Neuronal stem cell (in vitro differentiated cells): ENCODE data around the gene GLI3.

Source experiments
- DNase-seq: peaks from one replicate; pipeline ENCODE4 v3.0.0-alpha.2; 2013; ENCODE audit warnings: low spot score
- H2AFZ ChIP-seq: one replicate; pipeline ENCODE4 v1.6.1; 2013; ENCODE audit warnings: mild to moderate bottlenecking, low read length, inconsistent platforms
- H2AK5ac ChIP-seq: 2 replicates; pipeline ENCODE4 v1.6.1; 2013; ENCODE audit warnings: low read depth, mild to moderate bottlenecking, inconsistent platforms, low read length, moderate library complexity, mixed read lengths
- H2BK120ac ChIP-seq: 2 replicates; pipeline ENCODE4 v1.6.1; 2013; ENCODE audit warnings: low read depth, mild to moderate bottlenecking, inconsistent platforms, low read length, moderate library complexity, mixed read lengths
- H2BK12ac ChIP-seq: one replicate; pipeline ENCODE4 v1.6.1; 2013; ENCODE audit warnings: low read length, inconsistent platforms
- H2BK15ac ChIP-seq: 2 replicates; pipeline ENCODE4 v1.6.1; 2013; ENCODE audit warnings: mild to moderate bottlenecking, low read length, inconsistent platforms, mixed read lengths
- H2BK5ac ChIP-seq: one replicate; pipeline ENCODE4 v1.6.1; 2013; ENCODE audit warnings: inconsistent platforms, mild to moderate bottlenecking, low read length, moderate library complexity
- H3K14ac ChIP-seq: one replicate; pipeline ENCODE4 v1.6.1; 2013; ENCODE audit warnings: low read length, inconsistent platforms
- H3K18ac ChIP-seq: 2 replicates; pipeline ENCODE4 v1.6.1; 2013; ENCODE audit warnings: low read length, inconsistent platforms
- H3K23ac ChIP-seq: 2 replicates; pipeline ENCODE4 v1.6.1; 2013; ENCODE audit warnings: low read depth, mild to moderate bottlenecking, mixed read lengths, low read length, inconsistent platforms; ENCODE audit not compliant: poor library complexity
- H3K27ac ChIP-seq: replicated peaks from 3 replicates; pipeline ENCODE4 v1.5.1; 2013; ENCODE audit warnings: low read length, inconsistent platforms
- H3K27me3 ChIP-seq, 3 experiments: 2 replicates each; pipeline ENCODE4 v1.6.1; 2013; ENCODE audit warnings: low read length in 3 of 3, mild to moderate bottlenecking in 2 of 3, inconsistent platforms in 1 of 3, low read depth in 1 of 3, mixed read lengths in 1 of 3, moderate library complexity in 1 of 3; ENCODE audit not compliant: control insufficient read depth in 3 of 3, insufficient read depth in 3 of 3
- H3K36me3 ChIP-seq, 2 donors: replicated peaks in 1 of 2; 2 replicates each; pipeline ENCODE4 v1.6.1; 2013; ENCODE audit warnings: low read length in 2 of 2; ENCODE audit not compliant: control insufficient read depth in 2 of 2, insufficient read depth in 2 of 2
- H3K4ac ChIP-seq: 2 replicates; pipeline ENCODE4 v1.6.1; 2013; ENCODE audit warnings: inconsistent platforms, mild to moderate bottlenecking, low read length, moderate library complexity
- H3K4me1 ChIP-seq, 2 donors: 1 replicate in 1 of 2; 2 replicates in 1 of 2; pipeline ENCODE4 v1.6.1; 2013; ENCODE audit warnings: low read length in 2 of 2, low read depth in 1 of 2; ENCODE audit not compliant: control insufficient read depth in 2 of 2, insufficient read depth in 1 of 2
- H3K4me2 ChIP-seq: one replicate; pipeline ENCODE4 v1.6.1; 2013; ENCODE audit warnings: mild to moderate bottlenecking, low read length, inconsistent platforms; ENCODE audit not compliant: insufficient read depth, poor library complexity, severe bottlenecking
- H3K4me3 ChIP-seq, 2 donors: 2 replicates each; pipeline ENCODE4 v1.5.1; 2013; ENCODE audit warnings: low read length in 2 of 2, mild to moderate bottlenecking in 2 of 2, inconsistent platforms in 1 of 2, moderate library complexity in 1 of 2
- H3K79me1 ChIP-seq: one replicate; pipeline ENCODE4 v1.6.1; 2013; ENCODE audit warnings: low read depth, mild to moderate bottlenecking, inconsistent platforms, low read length, moderate library complexity
- H3K9ac ChIP-seq: one replicate; pipeline ENCODE4 v1.6.1; 2013; ENCODE audit warnings: mild to moderate bottlenecking, low read depth, low read length, inconsistent platforms; ENCODE audit not compliant: poor library complexity
- H3K9me3 ChIP-seq, 2 donors: replicated peaks in 1 of 2; 2 replicates each; pipeline versions ENCODE3 to v1.6.1; 2013; ENCODE audit warnings: low read length in 2 of 2, mild to moderate bottlenecking in 2 of 2, inconsistent platforms in 1 of 2, low read depth in 1 of 2, mixed read lengths in 1 of 2, moderate library complexity in 1 of 2; ENCODE audit not compliant: control insufficient read depth in 2 of 2, insufficient read depth in 1 of 2
- H4K8ac ChIP-seq: one replicate; pipeline ENCODE4 v1.6.1; 2013; ENCODE audit warnings: low read depth, mild to moderate bottlenecking, inconsistent platforms, low read length, moderate library complexity
- H4K91ac ChIP-seq: one replicate; pipeline ENCODE4 v1.6.1; 2013; ENCODE audit warnings: low read length, low read depth, mild to moderate bottlenecking, inconsistent platforms; ENCODE audit not compliant: poor library complexity
- WGBS, 2 donors: extraction: QIAGEN DNeasy Blood & Tissue Kit; methylation state at CpG; one replicate each; pipeline ENCODE4 v1.1.7; 2013; ENCODE audit warnings: missing lambda C conversion rate in 2 of 2, mixed read lengths in 1 of 2; ENCODE audit not compliant: insufficient read length in 2 of 2, insufficient replicate concordance in 1 of 2; ENCODE audit errors: extremely low coverage in 2 of 2; 5-methylcytosine and 5-hydroxymethylcytosine counted together

GLI3 gene

DNA sequence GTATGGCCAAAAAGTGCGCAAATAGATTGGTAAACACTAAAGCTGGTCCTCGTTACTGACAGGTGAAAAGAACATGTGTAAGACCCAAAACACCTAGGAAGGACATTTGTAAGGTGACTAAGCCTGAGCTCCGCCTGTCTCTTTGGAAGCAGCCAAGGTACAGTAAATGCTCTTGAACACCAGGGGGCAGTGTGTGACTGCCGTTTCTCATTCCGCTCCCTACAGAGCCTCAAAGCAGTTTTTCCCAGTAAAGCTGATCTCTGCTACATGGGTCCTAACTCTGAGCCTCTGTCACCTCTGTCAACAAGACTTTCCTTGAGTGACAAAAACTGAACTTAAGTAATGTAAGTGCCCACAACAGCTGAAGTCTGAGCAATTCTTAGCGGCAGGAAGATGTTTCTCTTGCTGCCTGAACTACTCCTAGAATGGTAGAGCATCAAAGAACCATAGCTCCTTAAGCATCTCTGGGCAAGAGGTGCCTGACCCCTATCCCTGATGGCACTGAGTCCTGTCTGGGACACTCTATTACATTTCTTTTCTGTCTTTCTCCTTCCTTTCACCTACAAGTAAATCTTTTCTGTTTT is 296.2 kb downstream of the GLI3 start:
- Histone ChIP-seq H3K4ac (no peak overlapping the region), H2BK5ac (no peak overlapping the region), H3K14ac (no peak overlapping the region), H3K27ac (no peak overlapping the region), H4K8ac (no peak overlapping the region), H2BK120ac (no peak overlapping the region), H3K23ac (no peak overlapping the region), H3K9me3 (no peaks in the 10 kb centered on the region), H2AFZ (no peak overlapping the region), H3K4me1 (peaks cover 0 to 2% of the 10 kb centered on the region in 2 donors), H2AK5ac (peak overlapping the region; percentile 20), H3K18ac (no peak overlapping the region), H2BK12ac (no peak overlapping the region), H2BK15ac (no peak overlapping the region), H3K27me3 (peaks cover 0 to 3% (median 0%) of the 10 kb centered on the region in 3 experiments), H3K36me3 (no peaks in the 10 kb centered on the region), H3K79me1 (no peaks in the 10 kb centered on the region), H3K4me2 (no peak overlapping the region), H3K4me3 (no peak overlapping the region), H4K91ac (no peak overlapping the region), H3K9ac (no peak overlapping the region)
- WGBS, 2 donors, result no CpG with 5 or more reads among the region's 6 CpGs
- DNase-seq, result peak; percentile 71

- Histone ChIP-seq H4K8ac (no peak overlapping the region), H2AK5ac (no peak overlapping the region), H3K4me3 (no peak overlapping the region), H2BK15ac (no peak overlapping the region), H2BK12ac (no peak overlapping the region), H2BK120ac (no peak overlapping the region), H3K36me3 (no peaks in the 10 kb centered on the region), H3K79me1 (no peaks in the 10 kb centered on the region), H3K18ac (no peak overlapping the region), H3K4me1 (peaks cover 0 to 2% of the 10 kb centered on the region in 2 donors), H4K91ac (no peak overlapping the region), H3K23ac (no peak overlapping the region), H3K27me3 (peaks cover 0 to 3% (median 0%) of the 10 kb centered on the region in 3 experiments), H3K4ac (no peak overlapping the region), H3K27ac (no peak overlapping the region), H3K9me3 (no peaks in the 10 kb centered on the region), H2AFZ (no peak overlapping the region), H2BK5ac (no peak overlapping the region), H3K4me2 (no peak overlapping the region), H3K9ac (no peak overlapping the region), H3K14ac (no peak overlapping the region)
- no peak for DNase-seq
- no CpG with 5 or more reads among the region's 2 CpGs for WGBS, 2 donors
Observed at GRCh38 chr7:41938371-41938770, 298.6 kb downstream of the GLI3 start.

DNA sequence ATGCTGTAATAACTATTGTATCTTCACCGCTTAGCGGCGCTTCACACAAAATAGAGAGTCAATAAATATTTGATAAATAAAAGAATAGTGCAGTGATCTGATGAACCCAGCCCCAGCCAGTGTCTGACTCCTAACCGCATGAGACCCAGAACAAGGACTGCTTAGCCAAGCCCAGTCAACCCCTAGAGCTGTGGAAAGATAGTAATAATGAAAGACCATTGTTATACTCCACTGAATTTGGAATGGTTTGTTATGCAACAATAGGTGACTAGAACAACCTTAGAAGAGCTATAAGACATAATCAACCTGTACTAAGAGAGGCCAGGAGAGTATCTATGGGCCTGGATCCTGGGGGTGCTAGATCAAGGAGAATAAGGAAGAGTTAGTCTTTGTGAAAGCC is 303.6 kb downstream of the GLI3 start:
- H2BK120ac ChIP-seq, result no peak overlapping the region
- no peaks in the 10 kb centered on the region for H3K36me3 ChIP-seq
- H4K8ac ChIP-seq, result no peak overlapping the region
- no peak overlapping the region for H2BK12ac ChIP-seq
- H3K9ac ChIP-seq, result no peak overlapping the region
- H3K4me3 ChIP-seq, result no peak overlapping the region
- H3K4ac ChIP-seq, result no peak overlapping the region
- H3K27me3 ChIP-seq, result no peaks in the 10 kb centered on the region
- peaks cover 0 to 2% of the 10 kb centered on the region in 2 donors for H3K4me1 ChIP-seq
- no peak overlapping the region for H2AFZ ChIP-seq
- no peak overlapping the region for H2BK15ac ChIP-seq
- H3K4me2 ChIP-seq, result no peak overlapping the region
- H4K91ac ChIP-seq, result no peak overlapping the region
- DNase-seq, result no peak
- no peak overlapping the region for H3K14ac ChIP-seq
- no peak overlapping the region for H3K27ac ChIP-seq
- H2BK5ac ChIP-seq, result no peak overlapping the region
- no CpG with 5 or more reads among the region's 4 CpGs for WGBS, 2 donors
- no peaks in the 10 kb centered on the region for H3K9me3 ChIP-seq
- H3K23ac ChIP-seq, result no peak overlapping the region
- H2AK5ac ChIP-seq, result no peak overlapping the region
- H3K79me1 ChIP-seq, result no peaks in the 10 kb centered on the region
- no peak overlapping the region for H3K18ac ChIP-seq

GRCh38 chr7:41931263-41931646 is 305.8 kb downstream of the GLI3 start:
- no peak overlapping the region for H2BK15ac ChIP-seq
- H2BK120ac ChIP-seq, result no peak overlapping the region
- H3K36me3 ChIP-seq, result no peaks in the 10 kb centered on the region
- WGBS, 2 donors, result no CpG with 5 or more reads among the region's 6 CpGs
- H4K8ac ChIP-seq, result no peak overlapping the region
- H2BK12ac ChIP-seq, result no peak overlapping the region
- H3K4me3 ChIP-seq, result no peak overlapping the region
- H2AK5ac ChIP-seq, result no peak overlapping the region
- no peak overlapping the region for H3K4me2 ChIP-seq
- H2AFZ ChIP-seq, result no peak overlapping the region
- no peak overlapping the region for H4K91ac ChIP-seq
- no peak overlapping the region for H3K9ac ChIP-seq
- no peaks in the 10 kb centered on the region for H3K27me3 ChIP-seq
- H3K27ac ChIP-seq, result no peak overlapping the region
- no peak for DNase-seq
- H3K18ac ChIP-seq, result no peak overlapping the region
- H3K4me1 ChIP-seq, result peaks cover 0 to 2% of the 10 kb centered on the region in 2 donors
- H3K23ac ChIP-seq, result no peak overlapping the region
- H3K9me3 ChIP-seq, result no peaks in the 10 kb centered on the region
- no peaks in the 10 kb centered on the region for H3K79me1 ChIP-seq
- no peak overlapping the region for H3K14ac ChIP-seq
- no peak overlapping the region for H2BK5ac ChIP-seq
- no peak overlapping the region for H3K4ac ChIP-seq
